ENCODE data around the gene KCNMB2. TPM values are rescaled to one million over a fixed set of nuclear protein-coding genes. Genes with fewer than 3 reads are reported as not detected.

Gene KCNMB2
- polyA plus RNA-seq, 4 donors = 0.06 to 3.9 (median 1.4) TPM; not detected in 1

DNA sequence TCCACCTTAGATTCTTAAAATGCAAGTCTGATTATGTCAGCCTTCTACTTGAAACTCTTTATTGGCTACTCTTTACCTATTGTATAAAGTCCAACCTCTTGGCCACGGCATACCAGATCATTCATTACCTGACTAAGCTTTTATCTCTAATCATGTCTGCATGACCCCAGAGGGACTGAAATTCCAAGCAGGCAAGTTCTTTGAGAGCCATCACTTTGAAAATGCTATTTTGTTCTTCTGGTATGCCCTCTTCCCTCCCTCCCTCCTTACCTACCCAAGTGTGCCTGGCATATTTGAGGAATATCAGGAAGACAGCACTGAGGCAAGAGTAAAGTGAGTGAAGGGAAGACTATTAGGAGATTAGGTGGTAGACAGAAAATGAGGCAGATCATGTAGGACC is 57.5 kb downstream of the KCNMB2 start:
- Histone ChIP-seq H3K4me1 (ENCODE audit: control insufficient read depth in 3 of 3, insufficient read depth in 2 of 3, low read depth in 1 of 3, low read length in 2 of 3) (no peaks in the 10 kb centered on the region), H3K4me3 (ENCODE audit: low read depth in 1 of 3, low read length in 3 of 3) (no peak overlapping the region), H3K27me3 (ENCODE audit: control insufficient read depth in 3 of 3, insufficient read depth in 3 of 3, low read length in 3 of 3) (no peaks in the 10 kb centered on the region), H3K36me3 (ENCODE audit: control insufficient read depth in 3 of 3, insufficient read depth in 2 of 3, low read depth in 1 of 3, low read length in 3 of 3) (no peaks in the 10 kb centered on the region), H3K27ac (ENCODE audit: low read depth in 1 of 3, low read length in 2 of 3) (no peak overlapping the region), H3K9me3 (ENCODE audit: control insufficient read depth in 2 of 2, insufficient read depth in 1 of 2, low read depth in 1 of 2, low read length in 1 of 2) (no peaks in the 10 kb centered on the region)
- no peak for FAIRE-seq
- WGBS, 3 donors = 23 to 66% (median 37%) methylated on average over 1 of the region's 1 CpG
- DNase-seq = no peak

DNA sequence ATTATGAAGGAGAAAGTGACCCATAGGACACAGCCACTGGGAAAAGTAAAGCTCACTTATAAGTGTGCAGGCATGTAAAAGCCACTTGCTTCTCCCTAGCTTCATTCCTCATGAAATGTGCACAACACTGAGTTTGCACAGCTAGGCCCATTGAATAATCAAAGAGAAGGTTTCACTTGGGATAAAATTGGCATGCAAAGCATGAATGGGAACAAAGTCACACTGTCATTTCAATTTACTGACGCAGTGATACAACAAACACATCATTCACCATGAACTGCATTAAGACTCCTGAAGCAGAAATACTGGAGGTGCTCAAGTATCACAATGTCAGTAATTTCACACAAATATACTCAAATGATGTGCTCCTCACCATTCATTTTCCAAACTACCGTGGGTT is 61.1 kb downstream of the KCNMB2 start:
- Histone ChIP-seq H3K36me3 (ENCODE audit: control insufficient read depth in 3 of 3, insufficient read depth in 2 of 3, low read depth in 1 of 3, low read length in 3 of 3) (no peaks in the 10 kb centered on the region), H3K4me3 (ENCODE audit: low read depth in 1 of 3, low read length in 3 of 3) (no peak overlapping the region), H3K27ac (ENCODE audit: low read depth in 1 of 3, low read length in 2 of 3) (no peak overlapping the region), H3K27me3 (ENCODE audit: control insufficient read depth in 3 of 3, insufficient read depth in 3 of 3, low read length in 3 of 3) (no peaks in the 10 kb centered on the region), H3K9me3 (ENCODE audit: control insufficient read depth in 2 of 2, insufficient read depth in 1 of 2, low read depth in 1 of 2, low read length in 1 of 2) (no peaks in the 10 kb centered on the region), H3K4me1 (ENCODE audit: control insufficient read depth in 3 of 3, insufficient read depth in 2 of 3, low read depth in 1 of 3, low read length in 2 of 3) (no peaks in the 10 kb centered on the region)
- FAIRE-seq (no peak), DNase-seq (no peak)
- 77 to 88% (median 82%) methylated on average over 2 of the region's 2 CpGs for WGBS, 3 donors

DNA sequence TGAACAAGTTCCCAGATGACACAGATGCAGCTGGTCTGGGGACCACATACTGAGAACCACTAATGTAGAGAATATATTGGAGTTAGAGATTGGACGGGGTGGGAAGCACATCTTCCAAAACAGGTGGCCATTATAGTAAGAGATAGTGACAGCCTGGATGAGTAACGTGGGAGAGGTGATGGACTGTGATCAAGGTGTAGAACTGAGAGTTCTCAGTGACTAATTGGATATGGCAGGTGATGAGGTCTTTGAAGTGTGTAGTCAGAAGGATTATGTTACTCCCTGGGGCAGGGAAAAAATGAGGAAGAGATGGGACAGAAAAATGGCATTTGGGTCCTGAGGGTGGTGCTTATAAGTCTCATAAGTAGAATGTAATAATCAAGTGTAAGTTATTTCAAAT is 66.6 kb downstream of the KCNMB2 start:
- Histone ChIP-seq H3K27me3 (ENCODE audit: control insufficient read depth in 3 of 3, insufficient read depth in 3 of 3, low read length in 3 of 3) (no peaks in the 10 kb centered on the region), H3K27ac (ENCODE audit: low read depth in 1 of 3, low read length in 2 of 3) (no peak overlapping the region), H3K36me3 (ENCODE audit: control insufficient read depth in 3 of 3, insufficient read depth in 2 of 3, low read depth in 1 of 3, low read length in 3 of 3) (no peaks in the 10 kb centered on the region), H3K9me3 (ENCODE audit: control insufficient read depth in 2 of 2, insufficient read depth in 1 of 2, low read depth in 1 of 2, low read length in 1 of 2) (no peaks in the 10 kb centered on the region), H3K4me3 (ENCODE audit: low read depth in 1 of 3, low read length in 3 of 3) (no peak overlapping the region), H3K4me1 (ENCODE audit: control insufficient read depth in 3 of 3, insufficient read depth in 2 of 3, low read depth in 1 of 3, low read length in 2 of 3) (no peaks in the 10 kb centered on the region)
- no peak for DNase-seq
- WGBS, 3 donors = 23 to 75% (median 49%) methylated on average over 2 of the region's 2 CpGs
- no peak for FAIRE-seq

DNA sequence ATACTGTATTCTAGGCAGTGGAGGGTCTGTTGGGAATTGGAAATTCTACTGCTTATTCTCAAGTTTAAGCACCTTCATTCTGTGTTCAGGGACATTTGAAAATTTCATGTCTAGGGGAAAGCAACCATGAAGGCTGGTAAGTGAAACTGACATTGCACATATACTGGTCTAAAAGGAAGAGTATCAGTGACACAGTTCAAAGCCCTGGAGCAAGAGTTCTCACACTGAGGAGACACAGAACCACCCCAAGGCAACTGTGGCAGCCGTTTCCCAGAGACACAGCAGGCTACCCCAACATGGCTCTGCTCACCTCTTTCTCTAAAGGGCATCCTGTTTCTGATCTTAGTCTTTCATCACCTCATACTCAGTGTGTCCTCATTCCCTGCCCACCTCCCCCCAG is 67.5 kb downstream of the KCNMB2 start:
- Histone ChIP-seq H3K27me3 (ENCODE audit: control insufficient read depth in 3 of 3, insufficient read depth in 3 of 3, low read length in 3 of 3) (no peaks in the 10 kb centered on the region), H3K27ac (ENCODE audit: low read depth in 1 of 3, low read length in 2 of 3) (no peak overlapping the region), H3K4me1 (ENCODE audit: control insufficient read depth in 3 of 3, insufficient read depth in 2 of 3, low read depth in 1 of 3, low read length in 2 of 3) (no peaks in the 10 kb centered on the region), H3K9me3 (ENCODE audit: control insufficient read depth in 2 of 2, insufficient read depth in 1 of 2, low read depth in 1 of 2, low read length in 1 of 2) (no peaks in the 10 kb centered on the region), H3K4me3 (ENCODE audit: low read depth in 1 of 3, low read length in 3 of 3) (no peak overlapping the region), H3K36me3 (ENCODE audit: control insufficient read depth in 3 of 3, insufficient read depth in 2 of 3, low read depth in 1 of 3, low read length in 3 of 3) (no peaks in the 10 kb centered on the region)
- FAIRE-seq (no peak), DNase-seq (no peak)
- WGBS, 3 donors = 19 to 61% (median 41%) methylated on average over 1 of the region's 1 CpG

DNA sequence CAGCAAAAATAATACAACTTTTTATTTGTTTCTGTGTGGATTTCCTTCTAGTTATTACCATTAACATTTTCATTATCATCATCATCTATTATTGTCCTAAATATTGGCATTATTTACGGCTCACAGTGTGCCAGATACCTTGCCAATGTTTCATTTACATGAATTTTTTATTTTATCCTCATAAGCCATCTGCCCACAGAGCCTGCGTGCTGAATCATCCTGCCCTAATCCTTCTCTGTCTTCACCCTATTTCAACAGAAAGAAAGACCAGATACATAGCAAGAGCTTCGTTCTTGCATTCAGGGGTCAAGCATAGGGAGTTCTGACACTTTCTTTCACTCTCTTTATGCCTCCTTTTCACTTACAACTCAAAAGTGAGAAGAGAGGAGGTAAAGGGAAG is 82.0 kb downstream of the KCNMB2 start:
- no peaks in the 10 kb centered on the region for H3K4me1 ChIP-seq (ENCODE audit: control insufficient read depth in 3 of 3, insufficient read depth in 2 of 3, low read depth in 1 of 3, low read length in 2 of 3)
- 45 to 60% (median 54%) methylated on average over 3 of the region's 3 CpGs for WGBS, 3 donors
- H3K27me3 ChIP-seq (ENCODE audit: control insufficient read depth in 3 of 3, insufficient read depth in 3 of 3, low read length in 3 of 3) = no peaks in the 10 kb centered on the region
- FAIRE-seq = no peak
- H3K36me3 ChIP-seq (ENCODE audit: control insufficient read depth in 3 of 3, insufficient read depth in 2 of 3, low read depth in 1 of 3, low read length in 3 of 3) = no peaks in the 10 kb centered on the region
- no peak for DNase-seq
- H3K4me3 ChIP-seq (ENCODE audit: low read depth in 1 of 3, low read length in 3 of 3) = no peak overlapping the region
- no peak overlapping the region for H3K27ac ChIP-seq (ENCODE audit: low read depth in 1 of 3, low read length in 2 of 3)
- H3K9me3 ChIP-seq (ENCODE audit: control insufficient read depth in 2 of 2, insufficient read depth in 1 of 2, low read depth in 1 of 2, low read length in 1 of 2) = no peaks in the 10 kb centered on the region

DNA sequence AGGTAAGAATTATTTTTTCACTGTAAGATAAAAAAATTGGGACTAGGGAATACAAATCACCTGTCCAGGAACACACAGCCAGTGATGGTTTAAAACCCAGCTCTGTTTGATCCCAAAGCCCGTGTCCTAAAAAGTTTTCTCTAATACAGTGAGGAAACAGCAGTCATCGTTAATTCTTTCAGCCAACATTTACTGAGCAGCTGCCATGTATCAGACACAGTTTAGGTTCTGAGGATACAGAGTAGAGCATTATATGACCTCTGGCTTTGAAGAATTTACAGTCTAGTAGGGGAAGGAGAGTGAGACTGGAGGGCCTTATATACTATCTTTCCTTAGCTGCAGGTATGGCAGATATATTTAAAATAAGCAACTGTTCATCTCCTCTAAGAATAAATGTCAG is 82.7 kb downstream of the KCNMB2 start:
- no peaks in the 10 kb centered on the region for H3K36me3 ChIP-seq (ENCODE audit: control insufficient read depth in 3 of 3, insufficient read depth in 2 of 3, low read depth in 1 of 3, low read length in 3 of 3)
- H3K4me3 ChIP-seq (ENCODE audit: low read depth in 1 of 3, low read length in 3 of 3) = no peak overlapping the region
- H3K27me3 ChIP-seq (ENCODE audit: control insufficient read depth in 3 of 3, insufficient read depth in 3 of 3, low read length in 3 of 3) = no peaks in the 10 kb centered on the region
- FAIRE-seq = no peak
- no peak overlapping the region for H3K27ac ChIP-seq (ENCODE audit: low read depth in 1 of 3, low read length in 2 of 3)
- WGBS, 3 donors = 62 to 80% (median 74%) methylated on average over 2 of the region's 2 CpGs
- no peaks in the 10 kb centered on the region for H3K4me1 ChIP-seq (ENCODE audit: control insufficient read depth in 3 of 3, insufficient read depth in 2 of 3, low read depth in 1 of 3, low read length in 2 of 3)
- no peak for DNase-seq
- H3K9me3 ChIP-seq (ENCODE audit: control insufficient read depth in 2 of 2, insufficient read depth in 1 of 2, low read depth in 1 of 2, low read length in 1 of 2) = no peaks in the 10 kb centered on the region

DNA sequence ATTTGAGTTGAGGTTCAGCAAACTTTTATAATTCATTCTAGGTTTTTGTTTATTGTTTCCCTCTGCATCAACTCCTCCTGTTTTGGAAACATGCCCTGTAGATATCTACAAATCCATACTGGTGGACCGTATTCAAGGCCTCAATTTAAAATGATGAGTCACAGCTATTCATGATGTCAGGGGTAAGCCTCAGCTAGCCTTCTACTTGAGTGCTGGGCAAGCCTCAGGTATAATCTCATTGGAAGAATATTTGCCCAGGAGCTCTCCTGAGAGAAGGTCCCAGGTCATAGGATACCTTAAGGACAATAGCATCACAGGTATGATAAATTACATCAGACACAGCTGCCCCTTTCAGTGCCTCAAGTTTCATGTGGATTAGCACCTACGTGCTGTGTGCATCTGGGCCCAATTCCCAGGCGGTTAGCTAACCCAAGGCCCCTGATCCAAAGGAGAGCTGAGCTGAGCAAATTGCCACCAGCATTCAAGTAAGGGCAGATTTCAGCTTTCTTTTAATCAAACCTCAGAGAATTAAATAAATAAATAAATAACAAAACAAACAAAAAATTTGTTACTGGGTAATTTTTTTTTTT is 87.5 kb downstream of the KCNMB2 start:
- no peak for FAIRE-seq
- H3K36me3 ChIP-seq (ENCODE audit: control insufficient read depth in 3 of 3, insufficient read depth in 2 of 3, low read depth in 1 of 3, low read length in 3 of 3) = no peaks in the 10 kb centered on the region
- WGBS, 3 donors = 58 to 63% (median 61%) methylated on average over 3 of the region's 3 CpGs
- no peaks in the 10 kb centered on the region for H3K4me1 ChIP-seq (ENCODE audit: control insufficient read depth in 3 of 3, insufficient read depth in 2 of 3, low read depth in 1 of 3, low read length in 2 of 3)
- H3K4me3 ChIP-seq (ENCODE audit: low read depth in 1 of 3, low read length in 3 of 3) = no peak overlapping the region
- no peak overlapping the region for H3K27ac ChIP-seq (ENCODE audit: low read depth in 1 of 3, low read length in 2 of 3)
- H3K9me3 ChIP-seq (ENCODE audit: control insufficient read depth in 2 of 2, insufficient read depth in 1 of 2, low read depth in 1 of 2, low read length in 1 of 2) = no peaks in the 10 kb centered on the region
- DNase-seq = no peak
- H3K27me3 ChIP-seq (ENCODE audit: control insufficient read depth in 3 of 3, insufficient read depth in 3 of 3, low read length in 3 of 3) = no peaks in the 10 kb centered on the region

DNA sequence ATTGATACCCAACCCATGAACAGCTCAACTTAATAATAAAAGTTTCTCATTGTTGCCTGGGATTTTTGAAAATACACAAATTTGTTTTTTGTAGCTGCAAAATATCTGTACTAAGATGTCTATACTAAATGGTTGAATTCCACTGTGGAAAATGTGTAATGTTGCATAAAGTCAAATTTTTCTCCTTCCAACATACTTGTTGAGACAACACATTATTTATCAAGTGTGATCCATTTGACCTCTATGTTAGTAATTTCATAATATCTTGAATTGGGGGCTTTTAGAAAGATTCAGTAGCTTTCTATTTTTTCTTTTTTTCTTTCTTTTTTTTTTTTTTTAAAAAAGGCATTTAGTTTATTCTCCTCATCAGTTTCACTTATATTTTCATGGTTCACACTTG is 88.0 kb downstream of the KCNMB2 start:
- H3K27me3 ChIP-seq (ENCODE audit: control insufficient read depth in 3 of 3, insufficient read depth in 3 of 3, low read length in 3 of 3) = no peaks in the 10 kb centered on the region

DNA sequence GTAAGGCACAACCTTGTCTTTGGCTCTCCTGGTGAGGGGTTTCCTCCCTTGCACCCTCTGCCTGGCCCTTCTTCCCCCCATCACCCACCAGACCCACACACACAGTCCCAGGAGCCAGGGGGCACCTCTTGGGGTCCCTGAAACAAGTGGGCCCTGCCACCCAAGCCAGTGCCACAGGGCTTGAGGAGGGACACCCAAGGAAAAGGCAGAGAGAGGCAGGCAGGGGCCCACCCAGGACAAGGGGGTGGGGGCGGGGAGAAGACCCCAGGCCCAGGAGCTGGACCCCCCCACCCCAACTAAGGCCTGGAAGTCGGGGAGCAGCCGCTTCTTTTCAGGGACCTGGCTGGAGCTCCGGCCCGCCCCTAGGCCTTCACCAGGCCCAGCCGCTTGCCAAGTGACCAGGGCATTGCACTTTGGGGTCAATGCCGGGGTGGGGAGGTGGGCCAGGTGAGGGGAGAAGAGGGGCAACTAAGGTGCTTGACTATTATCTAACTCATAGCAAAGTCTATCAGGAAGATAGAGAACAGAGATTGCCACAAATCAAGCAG is 88.9 kb downstream of the KCNMB2 start:
- no peak for DNase-seq
- Histone ChIP-seq H3K4me3 (ENCODE audit: low read depth in 1 of 3, low read length in 3 of 3) (no peak overlapping the region), H3K27ac (ENCODE audit: low read depth in 1 of 3, low read length in 2 of 3) (no peak overlapping the region), H3K27me3 (ENCODE audit: control insufficient read depth in 3 of 3, insufficient read depth in 3 of 3, low read length in 3 of 3) (no peaks in the 10 kb centered on the region), H3K4me1 (ENCODE audit: control insufficient read depth in 3 of 3, insufficient read depth in 2 of 3, low read depth in 1 of 3, low read length in 2 of 3) (no peaks in the 10 kb centered on the region), H3K36me3 (ENCODE audit: control insufficient read depth in 3 of 3, insufficient read depth in 2 of 3, low read depth in 1 of 3, low read length in 3 of 3) (no peaks in the 10 kb centered on the region), H3K9me3 (ENCODE audit: control insufficient read depth in 2 of 2, insufficient read depth in 1 of 2, low read depth in 1 of 2, low read length in 1 of 2) (no peaks in the 10 kb centered on the region)
- WGBS, 3 donors = 83 to 95% (median 86%) methylated on average over 7 of the region's 7 CpGs
- FAIRE-seq = no peak

More for the DNA sequence above, 88.0 kb downstream of the KCNMB2 start:
- Histone ChIP-seq H3K4me1 (ENCODE audit: control insufficient read depth in 3 of 3, insufficient read depth in 2 of 3, low read depth in 1 of 3, low read length in 2 of 3) (no peaks in the 10 kb centered on the region), H3K36me3 (ENCODE audit: control insufficient read depth in 3 of 3, insufficient read depth in 2 of 3, low read depth in 1 of 3, low read length in 3 of 3) (no peaks in the 10 kb centered on the region), H3K9me3 (ENCODE audit: control insufficient read depth in 2 of 2, insufficient read depth in 1 of 2, low read depth in 1 of 2, low read length in 1 of 2) (no peaks in the 10 kb centered on the region), H3K4me3 (ENCODE audit: low read depth in 1 of 3, low read length in 3 of 3) (no peak overlapping the region), H3K27ac (ENCODE audit: low read depth in 1 of 3, low read length in 2 of 3) (no peak overlapping the region)
- DNase-seq = no peak
- no peak for FAIRE-seq

Data from small intestine (tissue), 7 donors.